ENCODE results near the gene ALPK1. TPM values are rescaled to one million over a fixed set of nuclear protein-coding genes. Genes with fewer than 3 reads are reported as not detected.
A peak's percentile ranks its signal among the peaks of the same experiment; 100 is the strongest.

Gene ALPK1
- total and polyA plus RNA-seq, 2 donors (not counting 1 experiment from before 2014, with no cell fraction given): 5.5 to 27.2 TPM

- H3K27me3 ChIP-seq (replicated peaks in 1 of 4; ENCODE audit: control extremely low read depth in 1 of 4, control insufficient read depth in 3 of 4, insufficient read depth in 4 of 4, low read length in 3 of 4): no peaks in the 10 kb centered on the region
- H3K4me3 ChIP-seq (ENCODE audit: control extremely low read depth in 1 of 5, extremely low read depth in 1 of 5, insufficient read depth in 1 of 5, low read depth in 2 of 5, low read length in 4 of 5): peak overlapping the region; percentile 11 to 50 (median 25)
- 22% methylated on average over 2 of the region's 5 CpGs for WGBS (ENCODE audit: insufficient coverage)
- peak overlapping the region; percentile 68 to 75 for H3K27ac ChIP-seq (ENCODE audit: low read length in 2 of 2)
- peak; percentile 48 for DNase-seq
- intact Hi-C loops (cut with micrococcal nuclease): loop anchor here (1.0 to 2.0 kb wide), 2 partner anchors 27 to 80 kb away; partner anchors contain the start of gene TIFA
- no peak for TF ChIP-seq EZH2 (IDR thresholded peaks at IDR 0.05; ENCODE audit: borderline replicate concordance, insufficient read depth, low read depth, low read length, poor library complexity, severe bottlenecking)
- no peak for TF ChIP-seq CTCF (IDR thresholded peaks at IDR 0.05)
- H3K4me1 Mint-ChIP-seq: peaks cover 20% of the 10 kb centered on the region
- H3K4me2 ChIP-seq (replicated peaks; ENCODE audit: low read depth, low read length, poor library complexity, severe bottlenecking): peak overlapping the region; percentile 67
- peaks cover 8% of the 10 kb centered on the region for H3K79me2 ChIP-seq (ENCODE audit: control insufficient read depth, insufficient read depth, low read length)
- no peaks in the 10 kb centered on the region for H3K27me3 Mint-ChIP-seq
- H3K9me3 ChIP-seq (ENCODE audit: control extremely low read depth in 1 of 3, control insufficient read depth in 2 of 3, insufficient read depth in 1 of 3, low read length in 2 of 3): no peaks in the 10 kb centered on the region
- ChIA-PET POLR2A (interaction anchor here (1.3 kb wide), 1 partner anchor 27 kb away, joined by 7 read pairs; the partner anchor contains the start of gene TIFA), CTCF (interaction anchor here (1.0 to 3.0 kb wide), 2 partner anchors 10 to 15 kb away, joined by 4 to 13 read pairs; no protein-coding TSS in a partner anchor)
- H3K9me3 Mint-ChIP-seq (ENCODE audit: insufficient read depth): no peaks in the 10 kb centered on the region
- H4K20me1 ChIP-seq (ENCODE audit: control insufficient read depth, insufficient read depth, low read length, poor library complexity, severe bottlenecking): no peaks in the 10 kb centered on the region
- no peaks in the 10 kb centered on the region for H3K36me3 ChIP-seq (replicated peaks in 1 of 2; ENCODE audit: control extremely low read depth in 1 of 2, control insufficient read depth in 1 of 2, extremely low read depth in 1 of 2, insufficient read depth in 2 of 2, low read length in 1 of 2)
- H3K4me1 ChIP-seq (ENCODE audit: control insufficient read depth in 2 of 2, insufficient read depth in 2 of 2, low read length in 2 of 2): peaks cover 17 to 26% of the 10 kb centered on the region in 2 donors
- no peak overlapping the region for H3K27ac Mint-ChIP-seq
- H3K4me3 Mint-ChIP-seq: no peak overlapping the region
- peak; percentile 75 for ATAC-seq (ENCODE audit: low read depth)
- peak overlapping the region; percentile 55 for H3K9ac ChIP-seq (ENCODE audit: low read length)
- H2AFZ ChIP-seq (ENCODE audit: insufficient read depth, low read depth, low read length, poor library complexity, severe bottlenecking): peak overlapping the region; percentile 51
Measured at GRCh38 chr4:112312610-112313239, 15.6 kb downstream of the ALPK1 start.

GRCh38 chr4:112315446-112315845, 18.3 kb downstream of the ALPK1 start:
- no peak overlapping the region for H3K27ac ChIP-seq (ENCODE audit: low read length in 2 of 2)
- peaks cover 27% of the 10 kb centered on the region for H3K4me1 Mint-ChIP-seq
- H3K27me3 Mint-ChIP-seq: no peaks in the 10 kb centered on the region
- TF ChIP-seq EZH2 (IDR thresholded peaks at IDR 0.05; ENCODE audit: borderline replicate concordance, insufficient read depth, low read depth, low read length, poor library complexity, severe bottlenecking) (no peak), CTCF (IDR thresholded peaks at IDR 0.05) (no peak)
- H3K9ac ChIP-seq (ENCODE audit: low read length): no peak overlapping the region
- DNase-seq: no peak
- no peaks in the 10 kb centered on the region for H3K9me3 ChIP-seq (ENCODE audit: control extremely low read depth in 1 of 3, control insufficient read depth in 2 of 3, insufficient read depth in 1 of 3, low read length in 2 of 3)
- intact Hi-C loops (cut with micrococcal nuclease): no loop called here
- peaks cover 5% of the 10 kb centered on the region for H3K79me2 ChIP-seq (ENCODE audit: control insufficient read depth, insufficient read depth, low read length)
- peak overlapping the region; percentile 5 for H3K27ac Mint-ChIP-seq
- no peak overlapping the region for H3K4me3 Mint-ChIP-seq
- no peak for ATAC-seq (ENCODE audit: low read depth)
- H2AFZ ChIP-seq (ENCODE audit: insufficient read depth, low read depth, low read length, poor library complexity, severe bottlenecking): no peak overlapping the region
- H3K27me3 ChIP-seq (replicated peaks in 1 of 4; ENCODE audit: control extremely low read depth in 1 of 4, control insufficient read depth in 3 of 4, insufficient read depth in 4 of 4, low read length in 3 of 4): no peaks in the 10 kb centered on the region
- H3K4me3 ChIP-seq (ENCODE audit: control extremely low read depth in 1 of 5, extremely low read depth in 1 of 5, insufficient read depth in 1 of 5, low read depth in 2 of 5, low read length in 4 of 5): no peak overlapping the region
- ChIA-PET CTCF (no interaction called here), POLR2A (no interaction called here)
- no peaks in the 10 kb centered on the region for H3K36me3 ChIP-seq (replicated peaks in 1 of 2; ENCODE audit: control extremely low read depth in 1 of 2, control insufficient read depth in 1 of 2, extremely low read depth in 1 of 2, insufficient read depth in 2 of 2, low read length in 1 of 2)
- peaks cover 17 to 26% of the 10 kb centered on the region in 2 donors for H3K4me1 ChIP-seq (ENCODE audit: control insufficient read depth in 2 of 2, insufficient read depth in 2 of 2, low read length in 2 of 2)
- H3K9me3 Mint-ChIP-seq (ENCODE audit: insufficient read depth): no peaks in the 10 kb centered on the region
- H3K4me2 ChIP-seq (replicated peaks; ENCODE audit: low read depth, low read length, poor library complexity, severe bottlenecking): peak overlapping the region; percentile 23
- no peaks in the 10 kb centered on the region for H4K20me1 ChIP-seq (ENCODE audit: control insufficient read depth, insufficient read depth, low read length, poor library complexity, severe bottlenecking)
- no CpG with 5 or more reads among the region's 3 CpGs for WGBS (ENCODE audit: insufficient coverage)
